HG03571 (cell line): ENCODE measurements around the gene CYTH1.

ENCODE experiments used
- ATAC-seq: cut with Tn5 transposase; IDR thresholded peaks from one replicate; pipeline ENCODE4 v1.9.1; 2021; ENCODE audit not compliant: unreplicated experiment

The CYTH1 gene, protein sequence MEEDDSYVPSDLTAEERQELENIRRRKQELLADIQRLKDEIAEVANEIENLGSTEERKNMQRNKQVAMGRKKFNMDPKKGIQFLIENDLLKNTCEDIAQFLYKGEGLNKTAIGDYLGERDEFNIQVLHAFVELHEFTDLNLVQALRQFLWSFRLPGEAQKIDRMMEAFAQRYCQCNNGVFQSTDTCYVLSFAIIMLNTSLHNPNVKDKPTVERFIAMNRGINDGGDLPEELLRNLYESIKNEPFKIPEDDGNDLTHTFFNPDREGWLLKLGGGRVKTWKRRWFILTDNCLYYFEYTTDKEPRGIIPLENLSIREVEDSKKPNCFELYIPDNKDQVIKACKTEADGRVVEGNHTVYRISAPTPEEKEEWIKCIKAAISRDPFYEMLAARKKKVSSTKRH

GRCh38 chr17:78781893-78782304 lies at the start of gene CYTH1:
TSS of gene CYTH1 (minus strand) at chr17:78782273. CDS start at chr17:78782223, 50 bp downstream.
- no peak for ATAC-seq

DNA sequence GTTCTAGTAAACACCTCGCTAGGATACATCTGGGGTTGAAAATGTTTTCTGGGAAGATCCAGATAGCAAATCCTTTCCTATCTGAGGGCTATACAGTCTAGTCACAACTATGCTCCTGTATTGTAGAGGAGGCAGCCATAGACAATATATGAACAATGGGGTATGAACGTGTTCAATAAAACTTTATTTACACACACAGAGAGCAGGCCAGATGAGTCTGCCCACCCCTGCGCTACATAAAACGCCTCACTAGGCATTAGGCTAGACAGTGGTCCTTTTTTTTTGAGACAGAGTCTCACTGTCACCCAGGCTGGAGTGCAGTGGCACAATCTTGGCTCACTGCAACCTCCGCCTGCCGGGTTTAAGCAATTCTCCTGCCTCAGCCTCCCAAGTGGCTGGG lies 47.4 kb upstream of the CYTH1 start:
- no peak for ATAC-seq

DNA sequence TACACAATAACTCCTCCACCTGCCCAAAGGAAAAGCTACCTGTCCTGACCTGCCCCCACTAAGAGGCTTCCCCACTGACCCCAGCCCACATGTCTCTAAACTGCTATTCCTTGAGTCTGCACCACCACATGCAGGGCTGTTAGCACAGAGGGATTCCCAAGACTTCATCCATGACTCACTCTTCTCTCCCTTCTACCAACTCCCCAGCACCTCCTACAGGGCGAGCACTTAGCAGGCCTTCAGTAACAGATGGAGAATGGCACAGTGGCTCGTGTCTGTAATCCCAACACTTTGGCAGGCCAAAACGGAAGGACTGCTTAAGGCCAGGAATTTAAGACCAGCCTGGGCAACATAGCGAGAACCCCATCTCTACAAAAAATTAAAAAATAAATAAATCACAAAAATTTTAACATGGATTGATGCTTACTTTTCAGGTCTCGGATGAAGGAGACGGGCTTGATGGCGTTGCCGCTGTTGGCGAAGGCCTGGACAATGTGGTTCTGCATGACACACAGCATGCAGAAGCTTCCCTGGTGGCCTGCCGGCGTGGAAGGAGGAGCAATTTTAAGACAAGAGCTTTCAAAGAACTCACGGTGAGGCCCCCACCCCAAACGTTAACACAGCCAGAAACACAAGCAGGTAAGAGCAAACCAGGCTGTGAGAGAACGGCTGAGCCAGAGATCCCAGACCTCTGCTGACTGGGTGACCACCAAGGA lies 46.6 kb upstream of the CYTH1 start:
- no peak for ATAC-seq

DNA sequence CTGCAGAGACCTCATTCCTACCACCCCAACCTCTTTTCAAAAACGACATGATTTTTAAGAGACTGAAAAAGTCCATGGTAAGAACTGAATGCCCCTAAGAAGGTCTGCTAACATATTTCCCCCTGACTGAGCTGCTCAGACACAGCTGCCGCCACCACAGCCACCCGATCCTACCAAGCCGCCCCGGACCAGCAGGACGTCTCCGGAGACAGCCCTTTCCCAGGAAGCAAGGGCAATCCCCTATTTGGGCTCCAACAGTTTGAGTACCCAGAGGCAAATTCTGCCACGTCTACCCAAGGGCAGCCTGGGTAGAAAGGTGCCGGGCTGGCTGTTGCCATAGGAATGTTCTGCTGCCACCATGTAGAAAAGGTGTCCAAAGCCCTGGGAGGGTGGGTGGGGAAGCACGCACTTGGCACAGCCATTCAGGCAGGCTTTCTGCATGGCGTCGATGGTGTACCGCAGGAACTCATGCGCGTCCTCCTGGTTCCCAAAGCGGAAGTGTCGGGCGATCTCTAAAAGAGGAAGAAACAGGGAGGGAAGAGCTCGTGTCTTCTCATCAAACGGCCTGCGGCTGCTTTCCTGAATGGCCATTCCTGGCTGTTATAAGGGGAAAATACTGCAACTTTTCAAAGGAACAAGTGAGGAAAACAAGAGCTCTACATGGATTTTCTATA lies 44.9 kb upstream of the CYTH1 start:
- ATAC-seq, result no peak

DNA sequence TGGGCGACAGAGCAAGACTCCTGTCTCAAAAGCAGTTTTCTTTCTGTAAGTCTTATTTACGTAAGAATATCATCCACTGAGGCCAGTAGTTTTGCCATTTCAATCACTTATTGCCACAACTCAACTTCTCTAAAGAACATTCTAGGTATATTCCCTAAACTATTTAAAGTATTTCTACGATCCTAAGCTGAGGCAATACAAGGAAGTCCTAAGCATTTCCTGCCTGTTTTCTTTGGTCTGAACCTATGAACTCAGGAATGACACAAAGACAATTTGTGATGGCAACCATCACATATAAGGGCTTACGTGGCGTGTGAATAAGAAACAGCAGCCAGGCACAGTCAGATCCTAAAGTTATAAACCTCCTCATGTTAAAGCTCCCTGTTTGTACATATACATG lies 44.3 kb upstream of the CYTH1 start:
- ATAC-seq, result no peak

- no peak for ATAC-seq
Observed at GRCh38 chr17:78825696-78826095, 43.6 kb upstream of the CYTH1 start.

DNA sequence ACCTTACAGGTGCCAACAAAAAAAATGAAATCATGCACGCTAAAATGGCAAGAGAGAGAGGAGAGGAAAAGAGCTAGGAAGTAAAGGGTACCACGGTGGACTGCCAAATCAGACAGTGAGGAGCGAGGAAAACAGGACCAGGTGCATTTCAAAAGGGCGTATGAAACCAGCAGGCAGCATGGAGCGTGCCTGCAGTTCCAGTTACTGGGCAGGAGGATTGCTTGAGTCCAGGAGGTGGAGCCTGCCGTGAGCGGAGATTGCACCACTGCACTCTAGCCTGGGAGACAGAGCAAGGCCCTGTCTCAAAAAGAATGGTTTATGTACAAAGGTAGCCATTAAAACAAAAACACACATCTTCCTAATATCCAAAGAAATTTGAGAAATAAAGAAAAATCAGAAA lies 42.2 kb upstream of the CYTH1 start:
- ATAC-seq, result no peak

DNA sequence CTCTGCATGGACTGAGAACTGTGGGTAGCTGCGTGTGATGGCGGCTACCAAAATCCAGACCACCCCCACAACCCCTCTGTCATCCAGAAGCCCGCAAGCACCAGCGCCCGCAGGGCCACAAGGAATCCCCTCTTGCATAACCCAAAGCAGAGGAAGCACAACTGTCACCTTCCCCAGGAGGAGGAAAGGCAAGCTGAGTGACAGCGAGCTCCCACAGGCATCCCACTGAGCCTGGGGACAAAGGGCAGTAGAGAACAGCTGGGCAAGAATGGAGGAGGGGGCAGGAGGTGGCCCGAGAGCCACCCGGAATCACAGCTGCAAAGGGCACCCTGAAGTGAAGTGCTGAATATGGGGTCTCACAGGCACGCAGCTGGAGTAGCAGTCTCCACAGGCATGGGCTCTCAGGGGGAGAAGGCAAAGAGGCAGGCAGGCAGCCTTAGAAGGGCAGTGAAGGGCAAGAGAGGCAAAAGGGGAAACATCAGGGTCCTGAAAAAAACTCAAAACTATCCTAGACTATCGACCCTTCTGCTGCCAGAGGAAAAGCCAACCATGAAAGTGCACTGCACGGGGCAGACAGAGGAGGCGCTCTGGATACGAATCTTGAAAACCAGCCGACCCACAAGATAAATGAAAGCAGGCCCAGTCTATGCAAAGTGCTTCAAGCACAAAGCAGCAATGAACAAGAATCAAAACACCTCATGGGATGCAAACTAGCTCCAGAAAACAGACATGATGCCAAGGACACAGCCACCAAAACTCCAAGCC lies 41.4 kb upstream of the CYTH1 start:
- ATAC-seq, result no peak

GRCh38 chr17:78822552-78822951 lies 40.5 kb upstream of the CYTH1 start:
- ATAC-seq, result no peak

DNA sequence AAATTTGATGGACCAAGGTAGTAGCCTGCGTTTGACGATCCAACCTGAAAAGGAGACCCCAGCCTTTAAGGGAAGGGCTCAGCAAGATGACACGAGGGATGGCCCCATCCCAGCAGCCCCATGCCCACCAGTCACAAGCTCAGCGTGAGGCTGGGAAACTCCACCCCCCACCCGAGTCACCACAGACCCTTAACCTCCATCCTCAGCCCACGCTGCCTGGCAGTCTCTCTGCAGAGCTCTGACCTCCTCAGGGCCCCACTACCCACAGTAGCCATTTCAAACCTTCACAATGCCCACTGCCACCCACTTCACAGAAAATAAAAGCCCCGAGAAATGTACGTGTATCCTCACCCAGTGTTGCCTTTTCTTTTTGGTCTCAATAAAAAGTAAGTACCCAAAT lies 39.9 kb upstream of the CYTH1 start:
- no peak for ATAC-seq

- ATAC-seq, result no peak
Observed at GRCh38 chr17:78820841-78821240, 38.8 kb upstream of the CYTH1 start.

DNA sequence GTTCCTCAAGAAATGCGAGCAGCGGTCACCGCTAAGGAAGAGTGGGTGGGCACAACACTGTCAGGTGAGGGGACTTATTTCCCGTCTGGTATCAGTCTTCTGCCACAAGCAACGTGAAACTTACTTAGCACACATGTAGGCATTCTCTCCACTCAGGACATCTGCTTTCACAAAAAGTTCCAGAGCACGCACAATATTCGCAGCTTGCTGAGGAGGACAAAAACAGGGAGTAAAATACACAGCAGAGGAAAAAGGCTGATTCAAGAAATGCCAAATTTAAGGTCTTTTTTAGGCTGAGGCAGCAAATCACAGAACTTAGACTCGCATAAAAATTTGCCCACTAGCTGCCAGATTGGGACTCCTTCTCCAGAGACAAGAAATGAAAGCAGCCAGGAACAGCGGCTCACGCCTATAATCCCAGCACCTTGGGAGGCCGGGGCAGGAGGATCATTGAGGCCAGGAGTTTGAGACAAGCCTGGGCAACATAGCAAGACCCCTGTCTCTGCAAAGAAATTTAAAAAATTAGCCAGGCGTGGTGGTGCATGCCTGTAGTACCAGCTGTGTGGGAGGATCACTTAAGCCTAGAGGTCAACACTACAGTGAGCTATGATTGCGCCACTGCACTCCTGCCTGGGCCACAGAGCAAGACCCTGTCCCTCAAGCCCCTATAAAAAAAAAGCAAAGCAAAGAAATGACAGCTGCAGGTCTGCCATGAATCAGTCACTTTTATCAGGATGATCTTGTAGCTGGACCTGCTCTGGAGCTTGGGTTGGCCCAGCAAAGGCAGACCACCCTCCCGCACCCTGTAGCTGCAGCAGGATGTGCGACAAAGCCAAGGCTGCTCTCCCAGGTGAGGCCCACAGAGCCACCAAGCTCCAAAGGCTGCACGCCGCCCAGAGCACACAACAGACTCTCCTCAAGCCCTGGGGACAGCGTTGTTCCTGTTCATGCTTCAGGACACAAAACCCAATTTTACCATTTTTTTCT lies 38.0 kb upstream of the CYTH1 start:
- ATAC-seq, result no peak

DNA sequence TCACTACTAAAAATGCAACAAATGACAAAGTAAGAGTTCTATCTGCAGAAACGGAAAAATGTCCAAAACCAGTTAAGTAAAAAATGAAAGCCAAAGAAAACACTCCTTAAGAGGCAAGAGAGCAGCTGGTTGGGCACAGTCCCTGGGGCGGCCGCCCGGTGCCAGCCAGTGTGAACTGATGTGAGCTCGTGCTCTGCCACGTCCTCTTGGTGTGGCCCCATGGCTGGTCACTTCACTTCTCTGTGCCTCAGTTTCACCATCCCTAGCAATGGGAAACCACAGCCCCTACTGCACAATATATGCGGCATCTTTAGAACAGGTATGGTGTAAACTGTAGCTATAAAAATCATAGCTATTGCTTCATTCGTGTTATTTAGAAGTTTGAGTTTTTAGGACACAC lies 37.3 kb upstream of the CYTH1 start:
- ATAC-seq, result no peak

- ATAC-seq, result no peak
Observed at GRCh38 chr17:78818932-78819331, 36.9 kb upstream of the CYTH1 start.

DNA sequence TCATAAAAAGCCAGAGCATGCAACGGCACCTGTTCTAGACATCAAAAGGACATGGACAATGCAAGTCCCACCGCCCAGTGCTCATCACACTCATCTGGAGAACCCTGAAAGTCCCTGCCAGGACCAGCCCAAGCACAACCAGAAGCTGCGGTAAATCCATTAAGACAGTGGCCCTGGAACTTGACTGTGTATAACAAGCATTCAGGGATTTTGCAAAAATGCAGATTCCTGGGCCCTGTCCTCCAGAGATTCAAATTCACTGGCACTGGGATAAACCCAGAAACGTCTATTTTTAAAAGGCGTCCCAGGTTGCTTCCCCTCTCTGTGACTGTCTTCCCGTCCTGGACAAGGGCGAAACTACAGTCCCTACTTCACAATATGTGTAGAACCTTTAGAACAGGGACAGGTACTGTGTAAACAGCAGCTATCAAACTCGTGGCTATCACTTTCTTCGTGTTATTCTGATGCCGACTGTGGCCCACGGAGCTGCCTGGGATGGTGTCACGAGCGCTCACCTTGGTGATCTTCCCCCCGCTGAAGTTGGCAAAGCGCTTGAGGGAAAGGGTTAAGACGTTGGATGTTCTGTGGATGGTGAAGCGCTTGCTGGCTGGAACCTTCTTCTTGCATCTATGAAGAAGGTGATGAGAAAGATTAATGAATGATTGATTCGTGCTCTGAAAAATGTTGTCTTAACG lies 36.2 kb upstream of the CYTH1 start:
- ATAC-seq, result no peak

- no peak for ATAC-seq
Observed at GRCh38 chr17:78817123-78817522, 35.0 kb upstream of the CYTH1 start.

GRCh38 chr17:78815696-78816095 lies 33.6 kb upstream of the CYTH1 start:
- no peak for ATAC-seq

DNA sequence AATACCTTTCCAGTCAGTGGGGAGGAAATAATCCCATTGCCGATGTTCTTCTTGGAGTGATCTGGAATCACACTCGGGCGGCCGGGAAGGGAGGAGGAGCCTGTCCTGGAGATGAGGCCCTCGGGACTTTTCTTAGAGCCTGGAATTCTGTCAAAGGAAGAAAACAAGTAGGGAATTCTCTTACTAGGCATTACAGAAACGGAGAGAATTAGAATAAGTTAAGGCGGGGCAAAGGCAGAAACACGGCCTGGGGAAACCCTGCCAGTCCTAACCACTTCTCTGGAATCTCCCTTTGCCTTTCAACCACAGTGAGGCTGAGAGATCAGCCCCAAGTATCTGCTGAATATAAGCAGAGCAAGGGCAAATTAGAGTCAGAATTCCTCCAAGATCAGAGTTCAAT lies 30.8 kb upstream of the CYTH1 start:
- ATAC-seq, result no peak

GRCh38 chr17:78808163-78808562 lies 26.1 kb upstream of the CYTH1 start:
- ATAC-seq, result no peak
